Measurements from ENCODE around the gene CDH23. TPM values are rescaled to one million over a fixed set of nuclear protein-coding genes. Genes with fewer than 3 reads are reported as not detected.
A peak's percentile ranks its signal among the peaks of the same experiment; 100 is the strongest.

Gene CDH23
- total and polyA plus RNA-seq, 2 donors (not counting 1 experiment from before 2014, with no cell fraction given): 0.01 to 0.17 TPM

- Histone ChIP-seq H3K4me3 (replicated peaks in 1 of 4; ENCODE audit: control extremely low read depth in 1 of 4, insufficient read depth in 1 of 4, low read depth in 3 of 4, low read length in 4 of 4) (no peak overlapping the region), H3K36me3 (ENCODE audit: control insufficient read depth, insufficient read depth, low read length) (no peaks in the 10 kb centered on the region), H3K27ac (ENCODE audit: insufficient read depth, low read length) (no peak overlapping the region), H3K9ac (ENCODE audit: insufficient read depth, low read length) (no peak overlapping the region), H3K4me2 (ENCODE audit: extremely low read depth, insufficient read depth, low read length) (no peak overlapping the region), H3K4me1 (ENCODE audit: control insufficient read depth, extremely low read depth, insufficient read depth, low read length) (no peaks in the 10 kb centered on the region), H3K27me3 (ENCODE audit: control insufficient read depth, insufficient read depth, low read length) (peaks cover 9% of the 10 kb centered on the region), H3K79me2 (ENCODE audit: control insufficient read depth, insufficient read depth, low read length) (no peaks in the 10 kb centered on the region), H2AFZ (ENCODE audit: low read length) (no peak overlapping the region), H4K20me1 (ENCODE audit: control insufficient read depth, extremely low read depth, insufficient read depth, low read length) (no peaks in the 10 kb centered on the region), H3K9me3 (ENCODE audit: control insufficient read depth, insufficient read depth, low read depth, low read length) (no peaks in the 10 kb centered on the region)
- DNase-seq (ENCODE audit: low read depth in 2 of 2): peak in 1 of 2 donors; percentile 25
- no peak for TF ChIP-seq EZH2 (IDR thresholded peaks at IDR 0.05; ENCODE audit: low read length, missing control alignments)
- TF ChIP-seq CTCF (conservative IDR thresholded peaks at IDR 0.05 in 1 of 2, IDR thresholded peaks at IDR 0.05 in 1 of 2; ENCODE audit: low read depth in 1 of 2, low read length in 2 of 2): no peak
These were observed 191.3 kb downstream of the CDH23 start for GRCh38 chr10:71587941-71588573.

GRCh38 chr10:71588685-71589084 is 192.0 kb downstream of the CDH23 start:
- no peak overlapping the region for H3K4me3 ChIP-seq (replicated peaks in 1 of 4; ENCODE audit: control extremely low read depth in 1 of 4, insufficient read depth in 1 of 4, low read depth in 3 of 4, low read length in 4 of 4)
- no peaks in the 10 kb centered on the region for H4K20me1 ChIP-seq (ENCODE audit: control insufficient read depth, extremely low read depth, insufficient read depth, low read length)
- H3K27me3 ChIP-seq (ENCODE audit: control insufficient read depth, insufficient read depth, low read length): peaks cover 9% of the 10 kb centered on the region
- no peak overlapping the region for H3K4me2 ChIP-seq (ENCODE audit: extremely low read depth, insufficient read depth, low read length)
- no peaks in the 10 kb centered on the region for H3K4me1 ChIP-seq (ENCODE audit: control insufficient read depth, extremely low read depth, insufficient read depth, low read length)
- H3K9me3 ChIP-seq (ENCODE audit: control insufficient read depth, insufficient read depth, low read depth, low read length): no peaks in the 10 kb centered on the region
- no peak overlapping the region for H3K9ac ChIP-seq (ENCODE audit: insufficient read depth, low read length)
- no peak for DNase-seq (ENCODE audit: low read depth in 2 of 2)
- no peaks in the 10 kb centered on the region for H3K79me2 ChIP-seq (ENCODE audit: control insufficient read depth, insufficient read depth, low read length)
- no peak overlapping the region for H3K27ac ChIP-seq (ENCODE audit: insufficient read depth, low read length)
- no peak overlapping the region for H2AFZ ChIP-seq (ENCODE audit: low read length)
- H3K36me3 ChIP-seq (ENCODE audit: control insufficient read depth, insufficient read depth, low read length): no peaks in the 10 kb centered on the region
- TF ChIP-seq CTCF (conservative IDR thresholded peaks at IDR 0.05 in 1 of 2, IDR thresholded peaks at IDR 0.05 in 1 of 2; ENCODE audit: low read depth in 1 of 2, low read length in 2 of 2): no peak
- no peak for TF ChIP-seq EZH2 (IDR thresholded peaks at IDR 0.05; ENCODE audit: low read length, missing control alignments)

GRCh38 chr10:71589617-71590551 is 193.2 kb downstream of the CDH23 start:
- H3K4me3 ChIP-seq (replicated peaks in 1 of 4; ENCODE audit: control extremely low read depth in 1 of 4, insufficient read depth in 1 of 4, low read depth in 3 of 4, low read length in 4 of 4): no peak overlapping the region
- H3K27me3 ChIP-seq (ENCODE audit: control insufficient read depth, insufficient read depth, low read length): peaks cover 9% of the 10 kb centered on the region
- H3K4me1 ChIP-seq (ENCODE audit: control insufficient read depth, extremely low read depth, insufficient read depth, low read length): no peaks in the 10 kb centered on the region
- H3K9me3 ChIP-seq (ENCODE audit: control insufficient read depth, insufficient read depth, low read depth, low read length): no peaks in the 10 kb centered on the region
- no peak overlapping the region for H2AFZ ChIP-seq (ENCODE audit: low read length)
- H3K27ac ChIP-seq (ENCODE audit: insufficient read depth, low read length): no peak overlapping the region
- no peak overlapping the region for H3K9ac ChIP-seq (ENCODE audit: insufficient read depth, low read length)
- no peak overlapping the region for H3K4me2 ChIP-seq (ENCODE audit: extremely low read depth, insufficient read depth, low read length)
- H3K79me2 ChIP-seq (ENCODE audit: control insufficient read depth, insufficient read depth, low read length): no peaks in the 10 kb centered on the region
- H4K20me1 ChIP-seq (ENCODE audit: control insufficient read depth, extremely low read depth, insufficient read depth, low read length): no peaks in the 10 kb centered on the region
- H3K36me3 ChIP-seq (ENCODE audit: control insufficient read depth, insufficient read depth, low read length): no peaks in the 10 kb centered on the region
- no peak for DNase-seq (ENCODE audit: low read depth in 2 of 2)
- TF ChIP-seq EZH2 (IDR thresholded peaks at IDR 0.05; ENCODE audit: low read length, missing control alignments): no peak
- no peak for TF ChIP-seq CTCF (conservative IDR thresholded peaks at IDR 0.05 in 1 of 2, IDR thresholded peaks at IDR 0.05 in 1 of 2; ENCODE audit: low read depth in 1 of 2, low read length in 2 of 2)

All from fibroblast of lung (primary cell).